ENCODE measurements around the gene COL1A1. TPM values are rescaled to one million over a fixed set of nuclear protein-coding genes. Genes with fewer than 3 reads are reported as not detected.

The COL1A1 gene
- polyA plus RNA-seq, 1 of the 3 experiments (the other 2 are of a cell fraction), result 1,461 TPM

- peaks cover 100% of the 10 kb centered on the region for H4K20me1 ChIP-seq (ENCODE audit: insufficient read depth)
- CTCF ChIA-PET, result interaction anchor here (0.6 to 13.8 kb wide), 9 partner anchors 10 to 93 kb away, joined by 3 to 463 read pairs (median 6); partner anchors contain the start of genes COL1A1 and SGCA
- H3K4me3 ChIP-seq (ENCODE audit: low read depth in 2 of 2, low read length in 1 of 2), result no peak overlapping the region
Measured at GRCh38 chr17:50187394-50187725, 14.1 kb downstream of the COL1A1 start.

DNA sequence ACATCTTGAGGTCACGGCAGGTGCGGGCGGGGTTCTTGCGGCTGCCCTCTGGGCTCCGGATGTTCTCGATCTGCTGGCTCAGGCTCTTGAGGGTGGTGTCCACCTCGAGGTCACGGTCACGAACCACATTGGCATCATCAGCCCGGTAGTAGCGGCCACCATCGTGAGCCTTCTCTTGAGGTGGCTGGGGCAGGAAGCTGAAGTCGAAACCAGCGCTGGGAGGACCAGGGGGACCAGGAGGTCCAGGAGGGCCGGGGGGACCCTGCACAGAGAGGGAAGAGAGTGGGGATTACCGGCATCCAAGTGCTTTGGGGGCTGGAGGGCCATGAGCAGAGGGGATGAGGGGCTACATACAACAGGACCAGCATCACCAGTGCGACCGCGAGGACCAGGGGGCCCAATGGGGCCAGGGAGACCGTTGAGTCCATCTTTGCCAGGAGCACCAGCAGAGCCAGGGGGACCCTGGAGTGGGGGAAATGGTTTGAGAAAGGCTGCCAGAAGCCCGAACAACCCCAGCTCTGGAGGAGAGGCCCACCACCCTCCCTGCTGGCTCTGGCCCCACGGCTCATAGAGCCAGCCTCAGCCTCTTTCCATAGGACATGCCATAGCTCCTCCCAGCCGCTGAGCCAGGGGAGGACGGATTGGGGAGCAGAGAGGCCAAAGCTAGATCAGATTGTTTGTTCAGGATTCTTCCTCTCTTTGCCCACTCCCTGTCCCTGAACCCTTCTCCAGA, 14.6 kb downstream of the COL1A1 start:
- no peaks in the 10 kb centered on the region for H3K27me3 ChIP-seq (ENCODE audit: insufficient read depth)
- no peak for DNase-seq
- peaks cover 22% of the 10 kb centered on the region; the same call in 1 of the 2 replicates for H3K79me2 ChIP-seq (ENCODE audit: insufficient read depth)
- TF ChIP-seq FOSL2 (IDR thresholded peaks at IDR 0.05; ENCODE audit: borderline replicate concordance, low read depth) (no peak), USF2 (IDR thresholded peaks at IDR 0.05; ENCODE audit: borderline replicate concordance, low read depth, low read length) (no peak), TEAD4 (IDR thresholded peaks at IDR 0.05; ENCODE audit: borderline replicate concordance, insufficient read depth) (no peak), NRF1 (IDR thresholded peaks at IDR 0.05; ENCODE audit: low read depth, low read length) (no peak), RFX5 (IDR thresholded peaks at IDR 0.05; ENCODE audit: low read length) (no peak), MXI1 (IDR thresholded peaks at IDR 0.05; ENCODE audit: low read depth, low read length) (no peak), JUND (IDR thresholded peaks at IDR 0.05) (no peak), MAX (IDR thresholded peaks at IDR 0.05; ENCODE audit: low read depth) (no peak), SIN3A (IDR thresholded peaks at IDR 0.05; ENCODE audit: borderline replicate concordance, low read depth, low read length) (no peak), CHD2 (IDR thresholded peaks at IDR 0.05; ENCODE audit: low read length, partially characterized antibody) (no peak), RAD21 (IDR thresholded peaks at IDR 0.05; ENCODE audit: low read length) (no peak)
- TF ChIP-seq, protein P1, sequence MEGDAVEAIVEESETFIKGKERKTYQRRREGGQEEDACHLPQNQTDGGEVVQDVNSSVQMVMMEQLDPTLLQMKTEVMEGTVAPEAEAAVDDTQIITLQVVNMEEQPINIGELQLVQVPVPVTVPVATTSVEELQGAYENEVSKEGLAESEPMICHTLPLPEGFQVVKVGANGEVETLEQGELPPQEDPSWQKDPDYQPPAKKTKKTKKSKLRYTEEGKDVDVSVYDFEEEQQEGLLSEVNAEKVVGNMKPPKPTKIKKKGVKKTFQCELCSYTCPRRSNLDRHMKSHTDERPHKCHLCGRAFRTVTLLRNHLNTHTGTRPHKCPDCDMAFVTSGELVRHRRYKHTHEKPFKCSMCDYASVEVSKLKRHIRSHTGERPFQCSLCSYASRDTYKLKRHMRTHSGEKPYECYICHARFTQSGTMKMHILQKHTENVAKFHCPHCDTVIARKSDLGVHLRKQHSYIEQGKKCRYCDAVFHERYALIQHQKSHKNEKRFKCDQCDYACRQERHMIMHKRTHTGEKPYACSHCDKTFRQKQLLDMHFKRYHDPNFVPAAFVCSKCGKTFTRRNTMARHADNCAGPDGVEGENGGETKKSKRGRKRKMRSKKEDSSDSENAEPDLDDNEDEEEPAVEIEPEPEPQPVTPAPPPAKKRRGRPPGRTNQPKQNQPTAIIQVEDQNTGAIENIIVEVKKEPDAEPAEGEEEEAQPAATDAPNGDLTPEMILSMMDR (IDR thresholded peaks at IDR 0.05), result no peak
- TF ChIP-seq, protein P2, sequence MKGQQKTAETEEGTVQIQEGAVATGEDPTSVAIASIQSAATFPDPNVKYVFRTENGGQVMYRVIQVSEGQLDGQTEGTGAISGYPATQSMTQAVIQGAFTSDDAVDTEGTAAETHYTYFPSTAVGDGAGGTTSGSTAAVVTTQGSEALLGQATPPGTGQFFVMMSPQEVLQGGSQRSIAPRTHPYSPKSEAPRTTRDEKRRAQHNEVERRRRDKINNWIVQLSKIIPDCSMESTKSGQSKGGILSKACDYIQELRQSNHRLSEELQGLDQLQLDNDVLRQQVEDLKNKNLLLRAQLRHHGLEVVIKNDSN (IDR thresholded peaks at IDR 0.05; ENCODE audit: borderline replicate concordance, low read depth), result no peak
- peaks cover 100% of the 10 kb centered on the region for H4K20me1 ChIP-seq (ENCODE audit: insufficient read depth)
- ChIA-PET CTCF (interaction anchor here (0.7 to 13.8 kb wide), 8 partner anchors 10 to 92 kb away, joined by 3 to 463 read pairs (median 6); partner anchors contain the start of genes COL1A1 and SGCA), POLR2A (no interaction called here)
- no peak overlapping the region for H2AFZ ChIP-seq (ENCODE audit: low read depth)
- H3K4me2 ChIP-seq, result no peak overlapping the region
- H3F3A ChIP-seq (replicated peaks; ENCODE audit: insufficient read depth), result peaks cover 100% of the 10 kb centered on the region
- H3K27ac ChIP-seq (ENCODE audit: low read depth in 2 of 2, low read length in 1 of 2), result peak overlapping the region in 1 of 2 experiments; percentile 100; a peak in 2 of 4 replicates
- no peaks in the 10 kb centered on the region for H3K9me3 ChIP-seq
- peaks cover 76 to 79% of the 10 kb centered on the region in 2 experiments for H3K36me3 ChIP-seq (replicated peaks in 1 of 2; ENCODE audit: control insufficient read depth in 1 of 2, insufficient read depth in 2 of 2, low read length in 1 of 2)
- peaks cover 0 to 9% of the 10 kb centered on the region in 2 experiments; a peak in 2 of 4 replicates for H3K4me1 ChIP-seq (ENCODE audit: control insufficient read depth in 1 of 2, insufficient read depth in 2 of 2, low read depth in 1 of 2, low read length in 1 of 2)
- H3K9me2 ChIP-seq, result no peaks in the 10 kb centered on the region
- WGBS (ENCODE audit: low lambda C conversion rate), result 91% methylated on average over 24 of the region's 24 CpGs
- no peak overlapping the region for H3K9ac ChIP-seq
- no peak overlapping the region for H3K4me3 ChIP-seq (ENCODE audit: low read depth in 2 of 2, low read length in 1 of 2)

More at GRCh38 chr17:50187394-50187725, 14.1 kb downstream of the COL1A1 start:
- Histone ChIP-seq H3K79me2 (ENCODE audit: insufficient read depth) (peaks cover 27% of the 10 kb centered on the region), H3K27ac (ENCODE audit: low read depth in 2 of 2, low read length in 1 of 2) (peak overlapping the region in 1 of 2 experiments; percentile 100; a peak in 2 of 4 replicates), H3K4me2 (no peak overlapping the region), H3K36me3 (replicated peaks in 1 of 2; ENCODE audit: control insufficient read depth in 1 of 2, insufficient read depth in 2 of 2, low read length in 1 of 2) (peaks cover 81 to 84% of the 10 kb centered on the region in 2 experiments), H3K27me3 (ENCODE audit: insufficient read depth) (no peaks in the 10 kb centered on the region), H3K9me3 (no peaks in the 10 kb centered on the region), H3K4me1 (ENCODE audit: control insufficient read depth in 1 of 2, insufficient read depth in 2 of 2, low read depth in 1 of 2, low read length in 1 of 2) (peaks cover 2 to 9% of the 10 kb centered on the region in 2 experiments; a peak in 2 of 4 replicates), H3K9me2 (no peaks in the 10 kb centered on the region), H3K9ac (no peak overlapping the region), H2AFZ (ENCODE audit: low read depth) (no peak overlapping the region), H3F3A (replicated peaks; ENCODE audit: insufficient read depth) (peaks cover 100% of the 10 kb centered on the region)
- POLR2A ChIA-PET, result no interaction called here
- DNase-seq, result no peak
- TF ChIP-seq MEF2A (IDR thresholded peaks at IDR 0.05; ENCODE audit: borderline replicate concordance, low read depth) (no peak), JUND (IDR thresholded peaks at IDR 0.05) (no peak), NRF1 (IDR thresholded peaks at IDR 0.05; ENCODE audit: low read depth, low read length) (no peak), TCF12 (IDR thresholded peaks at IDR 0.05) (no peak), EZH2phosphoT487 (IDR thresholded peaks at IDR 0.05; ENCODE audit: borderline replicate concordance, low read depth) (no peak), ELF1 (IDR thresholded peaks at IDR 0.05) (no peak), SMC3 (IDR thresholded peaks at IDR 0.05; ENCODE audit: low read depth, low read length) (no peak), PBX3 (IDR thresholded peaks at IDR 0.05) (no peak)
- 88% methylated on average over 4 of the region's 4 CpGs for WGBS (ENCODE audit: low lambda C conversion rate)
